Measurements from ENCODE around the gene PSMG2.

The PSMG2 gene

GRCh38 chr18:12702221-12703095, at the start of gene PSMG2, which contains the start of gene CEP76:
Gene PSMG2 (plus strand): TSS chr18:12703042. CDS start chr18:12703108, 66 bp downstream.
Gene CEP76 (minus strand): TSS chr18:12702723. CDS start chr18:12702548, 175 bp downstream.
- TF ChIP-seq CTCF (IDR thresholded peaks at IDR 0.05; ENCODE audit: borderline replicate concordance, control extremely low read depth, extremely low read depth, insufficient read depth, missing control alignments): no peak
- DNase-seq (ENCODE audit: low spot score): peak; percentile 96
- in situ Hi-C loops (cut with MboI; ENCODE audit: low sequenced_read_pairs, unreplicated experiment): no loop called here

GRCh38 chr18:12654971-12655370, 47.9 kb upstream of the PSMG2 start:
- TF ChIP-seq CTCF (IDR thresholded peaks at IDR 0.05; ENCODE audit: borderline replicate concordance, control extremely low read depth, extremely low read depth, insufficient read depth, missing control alignments): no peak
- in situ Hi-C loops (cut with MboI; ENCODE audit: low sequenced_read_pairs, unreplicated experiment): loop anchor here (10.0 kb wide), 1 partner anchor 260 kb away; no protein-coding TSS in a partner anchor
- DNase-seq (ENCODE audit: low spot score): no peak

GRCh38 chr18:12656605-12656937, 46.3 kb upstream of the PSMG2 start:
- DNase-seq (ENCODE audit: low spot score): peak; percentile 21
- TF ChIP-seq CTCF (IDR thresholded peaks at IDR 0.05; ENCODE audit: borderline replicate concordance, control extremely low read depth, extremely low read depth, insufficient read depth, missing control alignments): no peak
- in situ Hi-C loops (cut with MboI; ENCODE audit: low sequenced_read_pairs, unreplicated experiment): loop anchor here (10.0 kb wide), 1 partner anchor 262 kb away; no protein-coding TSS in a partner anchor

GRCh38 chr18:12656938-12657683, 45.7 kb upstream of the PSMG2 start:
- TF ChIP-seq CTCF (IDR thresholded peaks at IDR 0.05; ENCODE audit: borderline replicate concordance, control extremely low read depth, extremely low read depth, insufficient read depth, missing control alignments): no peak
- in situ Hi-C loops (cut with MboI; ENCODE audit: low sequenced_read_pairs, unreplicated experiment): loop anchor here (10.0 kb wide), 1 partner anchor 262 kb away; no protein-coding TSS in a partner anchor
- DNase-seq (ENCODE audit: low spot score): peak; percentile 64

GRCh38 chr18:12657684-12658425, 45.0 kb upstream of the PSMG2 start, which contains the start of gene SPIRE1:
Gene SPIRE1 (minus strand): TSS chr18:12658107. CDS start chr18:12657866, 241 bp downstream.
- in situ Hi-C loops (cut with MboI; ENCODE audit: low sequenced_read_pairs, unreplicated experiment): loop anchor here (10.0 kb wide), 1 partner anchor 263 kb away; no protein-coding TSS in a partner anchor
- no peak for TF ChIP-seq CTCF (IDR thresholded peaks at IDR 0.05; ENCODE audit: borderline replicate concordance, control extremely low read depth, extremely low read depth, insufficient read depth, missing control alignments)
- peak; percentile 82 for DNase-seq (ENCODE audit: low spot score)
